Measurements from ENCODE around the gene RIPK1. TPM values are rescaled to one million over a fixed set of nuclear protein-coding genes. Genes with fewer than 3 reads are reported as not detected.

The RIPK1 gene
- total RNA-seq, 1 experiment from 2014 or later = 14.8 TPM

- Histone ChIP-seq H3K9me3 (ENCODE audit: insufficient read depth, low read depth) (no peaks in the 10 kb centered on the region), H3K27ac (no peak overlapping the region), H3F3A (ENCODE audit: insufficient read depth, low read depth) (peaks cover 24% of the 10 kb centered on the region), H4K20me1 (ENCODE audit: insufficient read depth) (no peaks in the 10 kb centered on the region), H3K27me3 (ENCODE audit: insufficient read depth, low read depth) (no peaks in the 10 kb centered on the region), H3K36me3 (ENCODE audit: low read depth) (no peaks in the 10 kb centered on the region), H3K4me3 (peak overlapping the region; percentile 66), H3K4me1 (replicated peaks; ENCODE audit: insufficient read depth) (peaks cover 13% of the 10 kb centered on the region), H3K9me2 (ENCODE audit: insufficient read depth) (no peaks in the 10 kb centered on the region), H3K4me2 (peak overlapping the region; percentile 91), H2AFZ (peak overlapping the region; percentile 82), H3K79me2 (ENCODE audit: low read depth) (no peaks in the 10 kb centered on the region)
- TF ChIP-seq, protein P1, sequence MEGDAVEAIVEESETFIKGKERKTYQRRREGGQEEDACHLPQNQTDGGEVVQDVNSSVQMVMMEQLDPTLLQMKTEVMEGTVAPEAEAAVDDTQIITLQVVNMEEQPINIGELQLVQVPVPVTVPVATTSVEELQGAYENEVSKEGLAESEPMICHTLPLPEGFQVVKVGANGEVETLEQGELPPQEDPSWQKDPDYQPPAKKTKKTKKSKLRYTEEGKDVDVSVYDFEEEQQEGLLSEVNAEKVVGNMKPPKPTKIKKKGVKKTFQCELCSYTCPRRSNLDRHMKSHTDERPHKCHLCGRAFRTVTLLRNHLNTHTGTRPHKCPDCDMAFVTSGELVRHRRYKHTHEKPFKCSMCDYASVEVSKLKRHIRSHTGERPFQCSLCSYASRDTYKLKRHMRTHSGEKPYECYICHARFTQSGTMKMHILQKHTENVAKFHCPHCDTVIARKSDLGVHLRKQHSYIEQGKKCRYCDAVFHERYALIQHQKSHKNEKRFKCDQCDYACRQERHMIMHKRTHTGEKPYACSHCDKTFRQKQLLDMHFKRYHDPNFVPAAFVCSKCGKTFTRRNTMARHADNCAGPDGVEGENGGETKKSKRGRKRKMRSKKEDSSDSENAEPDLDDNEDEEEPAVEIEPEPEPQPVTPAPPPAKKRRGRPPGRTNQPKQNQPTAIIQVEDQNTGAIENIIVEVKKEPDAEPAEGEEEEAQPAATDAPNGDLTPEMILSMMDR (conservative IDR thresholded peaks at IDR 0.05) = no peak
- TF ChIP-seq EZH2 (IDR thresholded peaks at IDR 0.05; ENCODE audit: low read depth) = no peak
- POLR2A ChIA-PET (ENCODE audit: unreplicated experiment) = interaction anchor here (0.5 to 0.7 kb wide), 7 partner anchors 37 to 273 kb away, joined by 3 to 10 read pairs (median 4); partner anchors contain the start of gene SERPINB1
- CTCF ChIA-PET = interaction anchor here (0.5 to 1.0 kb wide), 3 partner anchors 11 to 145 kb away, joined by 3 to 10 read pairs (median 3); no protein-coding TSS in a partner anchor
- intact Hi-C loops (cut with micrococcal nuclease; ENCODE audit: unreplicated experiment) = loop anchor here (10.0 kb wide), 1 partner anchor 299 kb away; the partner anchor contains the start of gene WRNIP1
- BruUV-seq (replicated peaks) = TSS peak; percentile 24
- DNase-seq = peak; percentile 63 to 93
Observed at GRCh38 chr6:3063733-3064700, 4.3 kb upstream of the RIPK1 start.

DNA sequence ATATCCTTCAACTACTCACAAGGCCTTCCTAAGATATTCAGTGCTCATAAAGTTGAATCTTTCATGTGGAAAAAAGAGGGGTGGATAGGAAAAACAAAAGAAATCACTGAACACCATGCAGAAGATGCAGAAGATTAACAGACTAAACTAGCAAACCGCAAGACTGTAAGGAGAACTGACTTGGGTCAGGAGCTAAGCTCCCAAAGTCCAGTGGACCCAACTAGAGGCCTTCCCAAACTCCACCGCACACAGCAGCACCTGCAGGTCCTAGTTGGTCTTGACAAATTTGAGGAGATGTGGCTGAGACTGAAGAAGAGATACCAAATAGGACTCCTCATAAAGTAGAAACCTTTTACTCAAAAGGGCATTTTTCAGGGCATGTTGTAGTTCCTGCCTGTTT, 3.3 kb downstream of the RIPK1 start:
- ChIA-PET POLR2A (ENCODE audit: unreplicated experiment) (no interaction called here), CTCF (no interaction called here)
- Histone ChIP-seq H3K27me3 (ENCODE audit: insufficient read depth, low read depth) (no peaks in the 10 kb centered on the region), H3K4me1 (replicated peaks; ENCODE audit: insufficient read depth) (peaks cover 11% of the 10 kb centered on the region), H3K9me3 (ENCODE audit: insufficient read depth, low read depth) (no peaks in the 10 kb centered on the region), H3K4me2 (no peak overlapping the region), H3K9me2 (ENCODE audit: insufficient read depth) (no peaks in the 10 kb centered on the region), H3F3A (ENCODE audit: insufficient read depth, low read depth) (peaks cover 16% of the 10 kb centered on the region; the same call in 1 of the 2 replicates), H3K4me3 (no peak overlapping the region), H2AFZ (no peak overlapping the region), H3K27ac (no peak overlapping the region), H4K20me1 (ENCODE audit: insufficient read depth) (peaks cover 6% of the 10 kb centered on the region), H3K36me3 (ENCODE audit: low read depth) (no peaks in the 10 kb centered on the region), H3K79me2 (ENCODE audit: low read depth) (peaks cover 64% of the 10 kb centered on the region)
- DNase-seq = no peak
- no TSS peak for BruUV-seq (replicated peaks)
- intact Hi-C loops (cut with micrococcal nuclease; ENCODE audit: unreplicated experiment) = no loop called here
- TF ChIP-seq, protein P1 (conservative IDR thresholded peaks at IDR 0.05) = no peak
- no peak for TF ChIP-seq EZH2 (IDR thresholded peaks at IDR 0.05; ENCODE audit: low read depth)

DNA sequence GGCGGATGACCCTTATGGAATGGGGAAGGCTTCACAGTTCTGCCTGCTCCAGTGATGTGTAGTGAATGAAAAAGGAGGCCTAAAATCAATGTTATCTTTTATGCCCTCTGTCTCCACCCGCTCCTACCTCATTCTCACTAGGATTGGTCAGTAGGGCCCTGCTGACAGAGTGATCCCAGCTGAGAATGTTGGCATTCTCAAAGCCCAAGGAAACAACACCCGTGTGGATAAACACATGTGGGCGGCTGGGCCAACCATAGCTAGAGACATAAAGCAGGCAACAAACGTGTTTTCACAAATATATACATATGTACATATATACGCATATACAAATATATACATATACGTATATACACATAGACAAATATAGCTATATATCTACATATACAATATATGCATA, 4.5 kb downstream of the RIPK1 start:
- Histone ChIP-seq H2AFZ (no peak overlapping the region), H4K20me1 (ENCODE audit: insufficient read depth) (peaks cover 6% of the 10 kb centered on the region), H3K4me1 (replicated peaks; ENCODE audit: insufficient read depth) (peaks cover 11% of the 10 kb centered on the region), H3K9me2 (ENCODE audit: insufficient read depth) (no peaks in the 10 kb centered on the region), H3K27me3 (ENCODE audit: insufficient read depth, low read depth) (no peaks in the 10 kb centered on the region), H3K27ac (no peak overlapping the region), H3K9me3 (ENCODE audit: insufficient read depth, low read depth) (no peaks in the 10 kb centered on the region), H3K79me2 (ENCODE audit: low read depth) (peaks cover 64% of the 10 kb centered on the region), H3K4me3 (no peak overlapping the region), H3K4me2 (no peak overlapping the region), H3F3A (ENCODE audit: insufficient read depth, low read depth) (peaks cover 13% of the 10 kb centered on the region; the same call in 1 of the 2 replicates), H3K36me3 (ENCODE audit: low read depth) (no peaks in the 10 kb centered on the region)
- POLR2A ChIA-PET (ENCODE audit: unreplicated experiment) = no interaction called here
- CTCF ChIA-PET = no interaction called here
- DNase-seq = no peak
- no TSS peak for BruUV-seq (replicated peaks)
- TF ChIP-seq EZH2 (IDR thresholded peaks at IDR 0.05; ENCODE audit: low read depth) = no peak
- TF ChIP-seq, protein P1 (conservative IDR thresholded peaks at IDR 0.05) = no peak
- intact Hi-C loops (cut with micrococcal nuclease; ENCODE audit: unreplicated experiment) = no loop called here

Data from PC-9 (cell line).